Endodermal cell (in vitro differentiated cells): ENCODE measurements around the gene GM2A. TPM values are rescaled to one million over a fixed set of nuclear protein-coding genes. Genes with fewer than 3 reads are reported as not detected.

ENCODE experiments used
- DNase-seq: peaks from one replicate; pipeline ENCODE4 v3.0.0-alpha.2; 2017
- H3K27ac ChIP-seq: 2 replicates; pipeline ENCODE4 v1.5.1; 2013; ENCODE audit warnings: mild to moderate bottlenecking, low read depth, low read length, moderate library complexity
- H3K27me3 ChIP-seq: 2 replicates; pipeline ENCODE4 v1.6.1; 2013; ENCODE audit warnings: mild to moderate bottlenecking, low read length, moderate library complexity; ENCODE audit not compliant: insufficient read depth, control insufficient read depth, poor library complexity, severe bottlenecking
- H3K36me3 ChIP-seq: 2 replicates; pipeline ENCODE4 v1.7.0; 2013; ENCODE audit warnings: mild to moderate bottlenecking, low read length, moderate library complexity; ENCODE audit not compliant: control insufficient read depth, insufficient read depth
- H3K4me1 ChIP-seq: one replicate; pipeline ENCODE4 v1.7.0; 2013; ENCODE audit warnings: low read length; ENCODE audit not compliant: control insufficient read depth, insufficient read depth
- H3K4me3 ChIP-seq: 2 replicates; pipeline ENCODE4 v1.5.1; 2013; ENCODE audit warnings: mild to moderate bottlenecking, low read length, moderate library complexity
- H3K9ac ChIP-seq: 2 replicates; pipeline ENCODE4 v1.6.1; 2013; ENCODE audit warnings: mild to moderate bottlenecking, low read length, moderate library complexity; ENCODE audit not compliant: poor library complexity, severe bottlenecking; ENCODE audit errors: extremely low read depth
- H3K9me3 ChIP-seq: 2 replicates; pipeline ENCODE4 v1.6.1; 2013; ENCODE audit warnings: mild to moderate bottlenecking, low read length, moderate library complexity; ENCODE audit not compliant: control insufficient read depth
- H3K27ac Mint-ChIP-seq: 2 replicates; pipeline ENCODE4 v1.8.0; 2020; ENCODE audit warnings: mixed read lengths
- H3K27me3 Mint-ChIP-seq: 2 replicates; pipeline ENCODE4 v1.8.0; 2021; ENCODE audit warnings: mild to moderate bottlenecking, mixed read lengths; ENCODE audit not compliant: insufficient read depth
- H3K36me3 Mint-ChIP-seq: 2 replicates; pipeline ENCODE4 v1.8.0; 2020; ENCODE audit warnings: low read depth, mixed read lengths
- H3K4me1 Mint-ChIP-seq: 2 replicates; pipeline ENCODE4 v1.8.0; 2020; ENCODE audit warnings: mixed read lengths
- H3K4me3 Mint-ChIP-seq: 2 replicates; pipeline ENCODE4 v1.8.0; 2020; ENCODE audit warnings: mild to moderate bottlenecking, moderate library complexity, mixed read lengths
- H3K9me3 Mint-ChIP-seq: 2 replicates; pipeline ENCODE4 v1.8.0; 2020; ENCODE audit warnings: mild to moderate bottlenecking, mixed read lengths
- WGBS, 2 experiments: methylation state at CpG; one replicate each; pipeline versions ENCODE4 v1.1.5 to v1.1.7; 2013; ENCODE audit warnings: missing lambda C conversion rate in 2 of 2, mixed read lengths in 1 of 2; ENCODE audit not compliant: insufficient coverage in 1 of 2, insufficient read length in 1 of 2; 5-methylcytosine and 5-hydroxymethylcytosine counted together
- total RNA-seq, 2 donors: library from RNA; stranded (reverse); fragmentation: NEBNext Ultra II Directional in 1 of 2; extraction: Animal tissue kit (Norgen Biotek cat#: 25700) in 1 of 2; gene quantifications; 2 replicates in 1 of 2; 3 replicates in 1 of 2; pipeline ENCODE4 v1.2.1, GENCODE V29; 2021
- TF ChIP-seq, protein P1 (sequence below): fragments of 200-600 bp; sonication (generic); conservative IDR thresholded peaks from 2 replicates; pipeline ENCODE4 v1.5.0; 2021; ENCODE audit warnings: antibody characterized with exemption, mild to moderate bottlenecking

GM2A gene
- total RNA-seq, 2 donors from 2014 or later: 40.7 to 55.2 TPM

DNA sequence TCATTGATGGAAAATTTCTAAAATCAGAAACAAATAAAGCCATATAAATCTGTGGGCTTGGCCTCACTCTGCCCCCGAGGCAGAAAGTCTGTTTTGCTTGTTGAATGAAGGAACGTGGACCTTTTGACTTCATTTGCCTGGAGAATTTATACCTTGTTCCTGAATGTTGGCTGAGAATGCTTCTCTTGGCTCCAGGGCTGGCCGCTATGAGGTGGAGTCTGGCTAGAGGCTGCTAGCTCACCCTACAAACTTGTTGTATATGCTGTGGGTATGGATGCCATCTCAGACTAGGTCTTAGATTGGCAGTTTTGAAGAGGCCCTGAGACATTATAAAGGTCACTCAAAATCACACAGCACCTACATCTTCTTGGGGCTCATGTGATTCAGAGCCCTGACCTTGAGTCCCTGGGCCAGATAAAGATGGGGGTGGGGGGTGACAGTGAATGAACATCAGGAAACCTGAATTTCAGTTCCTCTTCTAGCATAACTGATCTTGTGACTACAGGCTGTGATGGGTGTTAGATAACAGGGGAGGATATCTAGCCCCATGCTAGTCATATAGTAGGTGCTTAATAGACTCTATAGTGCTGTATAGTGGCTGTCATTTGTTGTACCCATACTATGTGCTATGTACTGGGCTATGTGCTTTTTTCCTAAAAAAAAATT, 2.8 kb downstream of the GM2A start:
- H3K27ac Mint-ChIP-seq: no peak overlapping the region
- no peak overlapping the region for H3K4me3 ChIP-seq
- H3K4me3 Mint-ChIP-seq: no peak overlapping the region
- TF ChIP-seq, protein P1, sequence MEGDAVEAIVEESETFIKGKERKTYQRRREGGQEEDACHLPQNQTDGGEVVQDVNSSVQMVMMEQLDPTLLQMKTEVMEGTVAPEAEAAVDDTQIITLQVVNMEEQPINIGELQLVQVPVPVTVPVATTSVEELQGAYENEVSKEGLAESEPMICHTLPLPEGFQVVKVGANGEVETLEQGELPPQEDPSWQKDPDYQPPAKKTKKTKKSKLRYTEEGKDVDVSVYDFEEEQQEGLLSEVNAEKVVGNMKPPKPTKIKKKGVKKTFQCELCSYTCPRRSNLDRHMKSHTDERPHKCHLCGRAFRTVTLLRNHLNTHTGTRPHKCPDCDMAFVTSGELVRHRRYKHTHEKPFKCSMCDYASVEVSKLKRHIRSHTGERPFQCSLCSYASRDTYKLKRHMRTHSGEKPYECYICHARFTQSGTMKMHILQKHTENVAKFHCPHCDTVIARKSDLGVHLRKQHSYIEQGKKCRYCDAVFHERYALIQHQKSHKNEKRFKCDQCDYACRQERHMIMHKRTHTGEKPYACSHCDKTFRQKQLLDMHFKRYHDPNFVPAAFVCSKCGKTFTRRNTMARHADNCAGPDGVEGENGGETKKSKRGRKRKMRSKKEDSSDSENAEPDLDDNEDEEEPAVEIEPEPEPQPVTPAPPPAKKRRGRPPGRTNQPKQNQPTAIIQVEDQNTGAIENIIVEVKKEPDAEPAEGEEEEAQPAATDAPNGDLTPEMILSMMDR: no peak
- no peaks in the 10 kb centered on the region for H3K4me1 ChIP-seq
- H3K9ac ChIP-seq: no peak overlapping the region
- H3K27me3 Mint-ChIP-seq: no peaks in the 10 kb centered on the region
- 91% methylated on average over 3 of the region's 3 CpGs; no CpG with 5 or more reads in 1 of the 2 experiments for WGBS, 2 experiments
- DNase-seq: no peak
- no peaks in the 10 kb centered on the region for H3K27me3 ChIP-seq
- H3K9me3 ChIP-seq: no peaks in the 10 kb centered on the region
- peaks cover 9% of the 10 kb centered on the region for H3K36me3 ChIP-seq
- no peaks in the 10 kb centered on the region for H3K9me3 Mint-ChIP-seq
- H3K27ac ChIP-seq: no peak overlapping the region
- peaks cover 9% of the 10 kb centered on the region for H3K36me3 Mint-ChIP-seq
- peaks cover 43% of the 10 kb centered on the region for H3K4me1 Mint-ChIP-seq

DNA sequence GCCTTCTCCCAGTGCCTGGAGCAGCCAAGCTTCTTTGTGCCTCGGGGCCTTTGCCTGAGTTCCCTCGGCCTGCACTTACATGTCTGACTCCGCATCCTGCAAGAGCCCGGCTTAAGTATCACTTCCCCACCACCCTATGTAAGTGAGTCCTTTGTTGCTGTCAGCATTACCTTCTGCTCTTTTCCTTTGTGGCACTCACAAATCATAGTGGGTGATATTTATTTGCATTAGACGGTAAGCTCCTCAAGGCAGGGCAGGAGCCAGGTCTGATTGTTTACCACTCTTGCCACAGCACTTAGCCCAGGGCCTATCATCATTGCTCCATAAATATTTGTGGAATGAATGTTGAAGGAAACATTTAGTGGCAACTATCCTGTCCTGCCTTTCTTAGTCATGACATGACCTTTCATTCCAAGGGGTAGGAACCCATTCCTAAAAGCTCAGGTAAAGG, 4.8 kb downstream of the GM2A start:
- no peaks in the 10 kb centered on the region for H3K4me1 ChIP-seq
- peaks cover 14% of the 10 kb centered on the region for H3K36me3 Mint-ChIP-seq
- peaks cover 41% of the 10 kb centered on the region for H3K4me1 Mint-ChIP-seq
- no peak overlapping the region for H3K4me3 Mint-ChIP-seq
- H3K4me3 ChIP-seq: no peak overlapping the region
- no peak for DNase-seq
- no peaks in the 10 kb centered on the region for H3K27me3 Mint-ChIP-seq
- no peak overlapping the region for H3K27ac ChIP-seq
- WGBS, 2 experiments: 93% methylated on average over 5 of the region's 5 CpGs; no CpG with 5 or more reads in 1 of the 2 experiments
- H3K27me3 ChIP-seq: no peaks in the 10 kb centered on the region
- TF ChIP-seq, protein P1: no peak
- no peaks in the 10 kb centered on the region for H3K9me3 Mint-ChIP-seq
- H3K36me3 ChIP-seq: peaks cover 17% of the 10 kb centered on the region
- H3K9ac ChIP-seq: no peak overlapping the region
- peak overlapping the region; percentile 52 for H3K27ac Mint-ChIP-seq
- no peaks in the 10 kb centered on the region for H3K9me3 ChIP-seq

DNA sequence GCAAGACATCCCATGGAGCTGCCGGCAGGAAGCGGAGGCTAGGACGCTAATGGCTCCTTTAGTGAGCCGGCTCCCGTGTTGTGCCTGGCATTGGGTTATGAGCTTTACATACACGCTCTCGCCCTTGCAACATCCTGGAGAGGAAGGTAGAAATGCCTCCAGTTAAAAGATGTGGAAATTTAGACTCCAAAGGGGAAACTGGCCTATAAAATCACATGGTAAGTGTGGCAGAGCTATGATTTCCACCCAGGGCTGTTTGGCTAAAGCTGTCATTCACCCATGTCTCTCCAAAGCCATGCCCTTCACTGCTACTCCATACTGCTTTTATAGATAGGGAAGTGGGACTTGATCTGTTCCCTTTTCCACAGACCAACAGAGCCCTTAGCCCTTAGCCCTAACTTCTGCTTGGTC, 5.2 kb downstream of the GM2A start:
- H3K4me3 ChIP-seq: no peak overlapping the region
- DNase-seq: no peak
- peaks cover 14% of the 10 kb centered on the region for H3K36me3 Mint-ChIP-seq
- H3K4me1 ChIP-seq: no peaks in the 10 kb centered on the region
- no peaks in the 10 kb centered on the region for H3K27me3 Mint-ChIP-seq
- H3K9ac ChIP-seq: no peak overlapping the region
- TF ChIP-seq, protein P1: no peak
- peaks cover 41% of the 10 kb centered on the region for H3K4me1 Mint-ChIP-seq
- 95% methylated on average over 7 of the region's 7 CpGs for WGBS, 2 experiments
- H3K27me3 ChIP-seq: no peaks in the 10 kb centered on the region
- no peaks in the 10 kb centered on the region for H3K9me3 Mint-ChIP-seq
- H3K36me3 ChIP-seq: peaks cover 17% of the 10 kb centered on the region
- no peaks in the 10 kb centered on the region for H3K9me3 ChIP-seq
- H3K27ac ChIP-seq: no peak overlapping the region
- H3K27ac Mint-ChIP-seq: no peak overlapping the region
- H3K4me3 Mint-ChIP-seq: no peak overlapping the region
